TTC549 (cell line): ENCODE data around the gene EIF1AD.
A peak's percentile ranks its signal among the peaks of the same experiment; 100 is the strongest.
"Not testable (repeated sequence)": the region's sequence is repeated elsewhere in the genome, so short reads cannot be mapped to it uniquely, and the experiment has no call there.

Experiments
- FAIRE-seq: peaks from 2 replicates; lab custom pipeline; 2012; peaks lifted over from hg19 to GRCh38; lab: Jason Lieb, UNC

The EIF1AD gene

DNA sequence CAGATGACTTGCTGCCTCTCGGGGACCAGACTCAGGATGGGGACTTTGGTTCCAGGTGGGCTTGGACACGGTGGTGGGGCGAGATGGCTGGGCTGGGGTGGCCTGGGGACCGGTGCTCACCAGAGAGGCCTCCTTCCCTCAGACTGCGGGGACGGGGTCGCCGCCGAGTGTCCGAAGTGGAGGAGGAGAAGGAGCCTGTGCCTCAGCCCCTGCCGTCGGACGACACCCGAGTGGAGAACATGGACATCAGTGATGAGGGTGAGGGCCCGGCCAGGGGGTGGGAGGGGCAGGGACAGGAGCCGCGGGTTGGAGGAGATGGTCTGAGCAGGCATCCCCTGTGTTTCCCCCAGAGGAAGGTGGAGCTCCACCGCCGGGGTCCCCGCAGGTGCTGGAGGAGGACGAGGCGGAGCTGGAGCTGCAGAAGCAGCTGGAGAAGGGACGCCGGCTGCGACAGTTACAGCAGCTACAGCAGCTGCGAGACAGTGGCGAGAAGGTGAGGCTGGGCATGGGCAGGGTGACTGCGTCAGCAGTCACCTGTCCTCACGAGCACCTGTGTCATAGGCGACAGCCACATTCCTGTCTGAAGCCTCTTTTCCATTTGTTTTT is 34.5 kb downstream of the EIF1AD start:
- FAIRE-seq: no peak

DNA sequence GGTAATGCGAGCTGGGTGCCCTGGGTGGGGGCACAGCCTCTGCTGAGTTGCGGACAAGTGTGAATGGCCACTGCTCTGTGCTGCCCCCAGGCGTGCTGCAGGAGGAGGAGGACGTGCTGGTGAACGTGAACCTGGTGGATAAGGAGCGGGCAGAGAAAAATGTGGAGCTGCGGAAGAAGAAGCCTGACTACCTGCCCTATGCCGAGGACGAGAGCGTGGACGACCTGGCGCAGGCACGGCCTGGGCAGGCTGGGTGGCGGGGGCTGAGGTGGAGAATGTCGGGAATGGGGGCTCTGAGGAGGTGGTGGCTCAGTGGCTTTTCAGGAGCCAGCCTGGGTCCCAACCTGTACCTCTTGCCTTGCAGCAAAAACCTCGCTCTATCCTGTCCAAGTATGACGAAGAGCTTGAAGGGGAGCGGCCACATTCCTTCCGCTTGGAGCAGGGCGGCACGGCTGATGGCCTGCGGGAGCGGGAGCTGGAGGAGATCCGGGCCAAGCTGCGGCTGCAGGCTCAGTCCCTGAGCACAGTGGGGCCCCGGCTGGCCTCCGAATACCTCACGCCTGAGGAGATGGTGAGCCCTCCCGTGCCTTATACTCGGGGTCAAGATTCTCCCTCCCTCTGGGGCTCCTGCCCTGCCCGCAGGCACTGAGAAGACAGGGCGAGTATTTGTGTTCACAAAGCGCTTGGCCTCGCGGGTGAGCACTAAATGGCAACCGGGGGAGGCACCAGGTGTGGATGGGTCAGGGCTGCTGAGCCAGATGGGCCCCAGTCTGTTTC is 35.8 kb downstream of the EIF1AD start:
- no peak for FAIRE-seq

DNA sequence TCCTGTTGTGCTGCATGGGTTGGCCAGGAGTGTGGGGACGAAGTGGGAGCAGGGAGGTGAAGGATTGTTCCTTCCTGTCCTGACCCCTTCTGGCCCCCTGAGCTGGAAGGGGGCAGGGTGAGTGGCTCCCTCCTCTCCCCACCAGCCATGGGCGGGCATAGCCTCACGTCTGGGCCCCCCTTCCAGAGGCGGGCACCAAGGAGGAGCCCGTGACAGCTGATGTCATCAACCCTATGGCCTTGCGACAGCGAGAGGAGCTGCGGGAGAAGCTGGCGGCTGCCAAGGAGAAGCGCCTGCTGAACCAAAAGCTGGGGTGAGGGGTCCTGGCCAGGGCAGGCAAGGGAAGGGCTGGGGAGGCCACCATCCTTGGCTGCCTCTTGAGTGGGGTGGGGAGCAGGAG is 37.1 kb downstream of the EIF1AD start:
- no peak for FAIRE-seq

DNA sequence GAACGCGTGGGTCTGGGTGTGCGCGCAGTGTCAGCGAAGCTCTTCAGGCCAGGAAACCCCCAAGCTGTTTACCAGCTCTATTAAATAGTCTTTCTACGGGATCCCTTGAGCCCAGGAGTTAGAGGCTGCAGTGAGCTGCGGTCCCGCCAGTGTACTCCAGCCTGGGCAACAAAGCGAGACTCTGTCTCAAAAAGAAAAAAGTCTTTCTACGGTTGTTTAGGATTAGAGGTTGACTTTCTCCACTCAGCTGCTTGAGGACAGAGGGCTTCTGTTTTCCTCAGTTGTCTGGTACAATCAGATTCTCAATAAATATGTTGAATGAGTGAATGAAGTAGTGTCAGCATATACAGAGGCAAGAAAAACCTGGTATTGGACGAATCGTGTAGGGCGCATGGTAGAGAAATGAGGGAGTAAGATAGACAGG is 39.8 kb downstream of the EIF1AD start:
- FAIRE-seq: no peak

DNA sequence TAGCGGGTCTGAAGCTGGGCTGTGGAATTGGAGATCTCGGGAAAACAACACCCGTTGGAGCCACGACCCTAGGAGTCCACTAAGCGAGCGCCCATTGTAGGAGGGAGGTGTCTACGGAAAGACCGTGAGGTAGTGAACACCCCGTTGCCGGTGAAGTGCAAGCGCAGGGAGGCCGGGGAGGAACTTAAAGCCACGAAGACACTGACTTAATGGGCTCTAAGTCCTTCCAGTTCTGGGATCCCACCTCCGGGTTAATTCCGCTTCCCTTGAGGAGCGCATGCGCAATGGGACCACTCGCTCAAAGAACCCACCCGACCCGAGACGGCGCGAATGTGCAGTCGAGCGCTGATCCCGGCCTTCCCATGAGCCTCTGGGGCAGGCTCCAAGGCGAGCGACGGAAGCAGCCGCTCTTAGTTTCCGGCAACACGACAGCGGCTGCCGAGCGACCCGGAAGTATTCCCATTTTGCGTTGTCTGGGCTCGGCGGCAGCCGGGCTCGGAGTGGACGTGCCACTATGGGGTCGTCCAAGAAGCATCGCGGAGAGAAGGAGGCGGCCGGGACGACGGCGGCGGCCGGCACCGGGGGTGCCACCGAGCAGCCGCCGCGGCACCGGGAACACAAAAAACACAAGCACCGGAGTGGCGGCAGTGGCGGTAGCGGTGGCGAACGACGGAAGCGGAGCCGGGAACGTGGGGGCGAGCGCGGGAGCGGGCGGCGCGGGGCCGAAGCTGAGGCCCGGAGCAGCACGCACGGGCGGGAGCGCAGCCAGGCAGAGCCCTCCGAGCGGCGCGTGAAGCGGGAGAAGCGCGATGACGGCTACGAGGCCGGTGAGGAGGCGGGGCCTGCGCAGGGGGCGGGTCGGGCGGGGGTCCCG is 40.5 kb downstream of the EIF1AD start, which contains the start of gene SART1:
Gene SART1 (plus strand): TSS at position 468 of the 874 bp plus-strand sequence. CDS start 47 bp downstream, at position 515.
- FAIRE-seq: peak; percentile 83

DNA sequence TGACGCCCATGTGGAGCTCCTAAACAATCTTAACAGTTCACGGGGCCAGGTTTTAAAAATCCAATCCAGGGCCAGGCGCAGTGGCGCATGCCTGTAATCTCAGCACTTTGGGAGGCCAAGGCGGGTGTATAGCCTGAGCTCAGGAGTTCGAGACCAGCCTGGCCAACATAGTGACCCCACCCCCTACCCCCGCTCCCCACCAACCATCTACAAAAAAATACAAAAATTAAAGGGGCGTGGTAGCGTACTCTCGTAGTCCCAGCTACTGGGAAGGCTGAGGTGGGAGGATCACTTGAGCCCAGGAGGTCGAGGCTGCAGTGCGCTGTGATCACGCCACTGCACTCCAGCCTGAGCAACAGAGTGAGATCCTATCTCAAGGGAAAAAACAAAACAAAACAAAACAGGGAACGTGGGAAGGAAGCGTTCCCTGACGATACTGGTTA is 41.1 kb downstream of the EIF1AD start:
- no peak for FAIRE-seq

DNA sequence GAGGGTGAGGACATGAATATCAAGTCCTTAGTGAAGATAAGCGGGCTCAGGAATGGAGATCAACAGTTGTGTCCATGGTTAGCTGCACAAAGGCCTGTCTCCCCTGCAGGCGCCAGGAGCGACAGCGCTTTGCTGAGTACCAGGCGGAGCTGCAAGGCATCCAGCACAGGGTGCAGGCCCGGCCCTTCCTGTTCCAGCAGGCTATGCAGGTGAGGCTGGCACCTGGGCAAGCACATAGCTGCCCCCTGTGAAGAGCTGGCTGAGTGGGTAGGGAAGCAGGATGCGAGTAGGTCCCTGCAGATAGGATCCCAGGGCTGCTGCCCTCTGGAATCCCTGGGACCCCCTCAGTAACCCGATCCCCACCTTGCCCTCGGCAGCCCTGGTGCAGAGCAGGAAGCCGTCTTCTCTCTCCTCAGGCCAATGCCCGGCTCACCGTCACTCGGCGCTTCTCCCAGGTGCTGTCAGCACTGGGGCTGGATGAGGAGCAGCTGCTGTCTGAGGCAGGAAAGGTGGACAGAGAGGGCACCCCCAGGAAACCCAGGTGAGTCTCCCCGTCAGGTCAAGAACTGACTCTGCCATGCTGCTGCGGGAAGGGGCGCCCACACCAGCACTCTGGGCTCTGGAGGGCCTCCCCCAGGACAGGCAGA is 43.1 kb downstream of the EIF1AD start:
- FAIRE-seq: no peak

DNA sequence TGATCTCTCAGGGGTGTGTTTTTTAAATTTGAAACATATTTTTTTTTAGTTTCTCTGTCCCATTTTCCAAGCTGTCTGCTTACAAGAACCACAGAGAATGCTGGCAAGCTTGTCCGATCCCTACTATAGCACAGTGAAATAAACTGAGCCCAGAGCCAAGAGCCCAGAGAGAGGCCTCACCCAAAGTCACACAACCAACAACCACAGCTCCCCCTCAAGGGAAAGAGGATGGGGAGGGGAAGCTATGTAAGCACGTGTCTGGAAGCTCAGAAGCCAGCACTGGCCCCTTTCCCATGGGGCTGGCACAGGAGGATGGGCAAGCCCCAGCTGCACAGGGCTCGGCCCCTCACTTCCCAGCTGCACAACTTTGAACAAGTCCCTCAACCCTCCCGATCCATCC is 43.7 kb downstream of the EIF1AD start:
- FAIRE-seq: no peak

DNA sequence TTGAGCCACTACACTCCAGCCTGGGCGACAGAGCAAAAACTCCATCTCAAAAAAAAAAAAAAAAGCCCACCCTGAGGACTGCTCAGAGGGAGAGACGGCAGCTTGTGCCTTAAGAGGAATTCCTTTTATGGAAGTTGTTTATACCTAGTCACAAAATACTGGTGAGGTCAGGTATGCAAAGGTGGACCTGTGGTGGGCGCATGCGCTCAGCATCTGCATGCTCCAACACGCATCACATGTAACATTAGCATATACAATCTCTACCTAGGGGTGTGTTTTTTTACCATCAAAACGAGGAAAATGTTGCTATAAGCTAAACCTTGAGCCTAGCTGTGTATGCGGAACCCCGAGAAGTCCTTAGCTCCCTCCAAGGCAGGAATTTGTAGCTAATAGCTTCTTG is 47.2 kb downstream of the EIF1AD start:
- no peak for FAIRE-seq

DNA sequence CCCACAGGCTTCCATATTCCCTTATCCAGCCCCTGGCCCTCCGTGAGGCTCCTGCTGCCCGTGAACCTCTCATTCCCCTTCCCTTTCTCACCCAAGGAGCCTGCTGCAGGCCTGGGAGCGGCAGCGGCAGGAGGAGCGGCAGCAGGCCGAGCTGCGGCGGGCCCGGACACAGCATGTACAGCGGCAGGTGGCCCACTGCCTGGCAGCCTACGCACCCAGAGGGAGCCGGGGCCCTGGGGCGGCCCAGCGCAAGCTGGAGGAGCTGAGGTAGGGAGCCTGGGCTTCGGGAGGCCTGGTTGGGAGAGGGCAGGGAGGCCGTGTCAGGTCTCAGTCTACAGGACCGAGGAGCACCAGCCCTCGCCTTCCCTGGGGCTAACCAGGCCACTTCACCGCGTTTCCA is 48.5 kb downstream of the EIF1AD start:
- FAIRE-seq: no peak

DNA sequence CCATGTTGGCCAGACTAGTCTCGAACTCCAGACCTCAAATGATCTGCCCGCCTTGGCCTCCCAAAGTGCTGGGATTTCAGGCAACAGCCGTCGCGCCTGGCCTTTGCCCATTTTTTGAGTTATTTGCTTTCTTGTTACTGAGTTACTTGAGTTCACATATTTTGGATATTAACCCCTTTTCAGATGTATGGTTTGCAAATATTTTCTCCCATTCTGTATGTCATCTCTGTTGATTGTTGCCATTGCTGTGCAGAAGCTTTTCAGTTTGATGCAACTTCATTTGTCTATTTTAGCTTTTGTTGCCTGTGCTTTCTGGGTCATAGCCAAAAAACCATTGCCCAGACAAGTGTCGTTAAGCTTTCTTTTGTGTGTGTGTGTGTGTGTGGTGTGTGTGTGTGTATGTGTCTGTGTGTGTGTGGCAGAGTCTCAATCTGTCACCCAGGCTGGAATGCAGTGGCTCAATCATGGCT is 49.9 kb downstream of the EIF1AD start:
- FAIRE-seq: no peak

DNA sequence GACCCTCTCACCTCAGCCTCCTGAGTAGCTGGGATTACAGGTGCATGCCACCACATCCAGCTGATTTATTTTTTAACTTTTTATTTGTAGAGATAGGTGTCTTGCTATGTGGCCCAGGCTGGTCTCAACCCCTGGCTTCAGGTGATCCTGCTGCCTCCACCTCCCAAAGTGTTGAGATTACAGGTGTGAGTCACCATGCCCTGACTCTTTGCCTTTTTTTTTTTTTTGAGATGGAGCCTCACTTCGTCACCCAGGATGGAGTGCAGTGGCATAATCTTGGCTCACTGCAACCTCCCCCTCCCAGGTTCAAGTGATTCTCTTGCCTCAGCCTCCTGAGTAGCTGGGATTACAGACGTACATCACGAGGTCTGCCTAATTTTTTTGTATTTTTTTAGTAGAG is 50.3 kb downstream of the EIF1AD start:
- not testable (repeated sequence) for FAIRE-seq

DNA sequence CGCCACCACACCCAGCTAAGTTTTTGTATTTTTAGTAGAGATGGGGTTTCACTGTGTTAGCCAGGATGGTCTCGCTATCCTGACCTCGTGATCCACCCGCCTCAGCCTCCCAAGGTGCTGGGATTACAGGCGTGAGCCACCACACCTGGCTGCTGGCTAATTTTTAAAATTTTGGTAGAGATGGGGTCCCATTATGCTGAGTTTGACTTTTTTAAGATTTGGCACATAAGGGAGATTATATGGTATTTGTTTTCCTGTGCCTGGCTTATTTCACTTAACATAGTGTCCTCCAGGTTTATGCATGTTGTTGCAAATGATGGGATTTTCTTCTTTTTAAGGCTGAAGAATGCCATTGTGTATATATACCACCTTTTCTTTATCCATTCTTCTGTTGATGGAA is 51.2 kb downstream of the EIF1AD start:
- not testable (repeated sequence) for FAIRE-seq

DNA sequence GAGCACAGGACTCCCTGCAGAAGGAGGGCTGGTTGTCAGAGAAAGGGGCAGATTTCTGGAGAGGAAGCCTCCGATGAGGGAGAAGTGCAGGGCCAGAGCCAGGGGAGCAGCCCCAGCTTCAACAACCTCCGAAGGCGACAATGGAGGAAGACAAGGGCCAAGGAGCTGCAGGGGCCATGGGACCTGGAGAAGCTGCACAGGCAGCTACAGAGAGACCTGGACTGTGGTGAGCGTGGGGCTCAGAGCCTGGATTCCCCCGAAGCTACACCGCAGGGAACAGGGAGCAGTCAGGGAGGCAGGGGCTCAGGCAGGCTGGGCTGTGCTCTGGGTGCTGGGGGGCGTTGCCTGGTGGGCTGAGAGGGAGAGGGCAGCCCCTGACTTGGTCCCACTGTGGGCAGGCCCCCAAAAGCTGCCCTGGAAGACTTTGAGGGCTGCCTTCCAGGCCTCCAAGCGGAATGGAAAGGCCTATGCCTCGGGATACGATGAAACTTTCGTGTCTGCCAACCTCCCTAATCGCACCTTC is 54.3 kb downstream of the EIF1AD start:
- FAIRE-seq: no peak

DNA sequence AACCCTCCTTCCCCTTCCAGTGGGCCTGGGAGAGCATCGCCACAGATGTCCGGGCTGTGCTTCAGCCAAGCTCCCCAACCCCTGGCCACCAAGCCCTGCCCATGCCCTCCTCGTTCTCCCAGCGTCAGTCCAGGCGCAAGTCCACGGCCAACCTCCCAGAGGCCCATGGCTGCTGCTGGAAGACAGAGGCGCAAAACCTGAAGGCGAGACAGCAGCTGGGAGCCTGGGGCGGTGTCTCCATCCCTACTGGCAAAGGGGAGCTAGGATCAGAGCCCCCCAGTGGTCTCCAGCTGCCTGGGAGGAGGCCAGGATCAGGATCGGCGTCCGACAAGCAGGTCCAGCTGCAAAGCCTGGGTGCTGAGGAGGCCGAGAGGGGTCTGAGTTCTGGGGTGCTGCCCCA is 54.8 kb downstream of the EIF1AD start:
- no peak for FAIRE-seq

DNA sequence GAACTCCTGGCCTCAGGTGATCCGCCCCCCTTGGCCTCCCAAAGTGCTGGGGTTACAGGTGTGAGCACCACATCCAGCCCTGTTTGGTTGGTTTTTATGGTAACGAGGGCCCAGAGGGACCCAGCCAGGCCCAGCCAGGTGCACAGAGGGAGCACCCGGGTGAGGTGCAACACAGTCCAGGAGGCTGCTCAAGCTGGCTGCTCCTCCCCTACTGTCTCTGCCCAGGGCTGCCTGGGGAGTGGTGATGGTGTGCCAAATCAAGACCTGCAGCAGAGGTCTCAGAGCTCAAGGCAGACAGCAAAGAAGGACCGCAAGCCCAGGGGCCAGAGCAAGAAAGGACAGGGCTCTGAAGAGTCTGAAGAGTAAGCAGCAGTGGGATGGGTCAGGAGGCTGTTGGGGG is 55.3 kb downstream of the EIF1AD start:
- no peak for FAIRE-seq
